GM19193 (cell line): ENCODE data around the gene RNASE13.

Source experiments
- POLR2A ChIP-seq: IDR thresholded peaks from 4 replicates; pipeline ENCODE4 v1.6.1; 2011; ENCODE audit not compliant: insufficient read depth, insufficient read length; ENCODE audit errors: extremely low read depth

Gene RNASE13

GRCh38 chr14:21023174-21023573 lies 11.4 kb downstream of the RNASE13 start:
- no peak for TF ChIP-seq POLR2A

GRCh38 chr14:21022686-21023085 lies 11.9 kb downstream of the RNASE13 start:
- TF ChIP-seq POLR2A = no peak

DNA sequence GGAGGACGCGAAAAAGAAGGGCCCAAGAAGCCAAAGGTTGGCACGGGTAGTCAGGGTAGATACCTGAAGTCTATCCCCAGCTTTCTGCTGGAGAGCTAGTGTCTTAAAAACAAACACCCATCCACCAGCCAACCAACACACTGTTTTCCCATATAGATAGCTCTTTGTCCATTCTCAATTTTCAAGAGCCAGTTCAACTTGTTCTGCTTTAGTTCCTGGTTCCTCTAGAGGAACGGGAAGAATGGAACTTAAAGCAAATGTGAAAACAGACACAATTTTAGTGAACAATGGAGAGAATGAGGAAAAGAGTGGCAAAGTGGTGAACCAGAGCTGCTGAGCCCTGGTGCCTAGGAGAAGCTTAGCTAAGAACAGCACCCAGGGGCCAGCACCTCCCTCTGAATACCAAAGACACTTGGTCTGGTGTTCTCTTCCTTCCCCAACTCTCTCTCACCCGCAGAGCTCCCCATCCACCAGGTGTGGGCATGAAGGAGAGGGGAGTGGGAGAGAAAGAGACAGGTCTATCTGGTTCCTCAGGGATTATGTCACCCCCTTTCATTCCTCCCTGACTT lies 13.5 kb downstream of the RNASE13 start:
- no peak for TF ChIP-seq POLR2A

- no peak for TF ChIP-seq POLR2A
Measured at GRCh38 chr14:21019366-21019765, 15.2 kb downstream of the RNASE13 start.

GRCh38 chr14:21018781-21019180 lies 15.8 kb downstream of the RNASE13 start:
- TF ChIP-seq POLR2A = no peak

DNA sequence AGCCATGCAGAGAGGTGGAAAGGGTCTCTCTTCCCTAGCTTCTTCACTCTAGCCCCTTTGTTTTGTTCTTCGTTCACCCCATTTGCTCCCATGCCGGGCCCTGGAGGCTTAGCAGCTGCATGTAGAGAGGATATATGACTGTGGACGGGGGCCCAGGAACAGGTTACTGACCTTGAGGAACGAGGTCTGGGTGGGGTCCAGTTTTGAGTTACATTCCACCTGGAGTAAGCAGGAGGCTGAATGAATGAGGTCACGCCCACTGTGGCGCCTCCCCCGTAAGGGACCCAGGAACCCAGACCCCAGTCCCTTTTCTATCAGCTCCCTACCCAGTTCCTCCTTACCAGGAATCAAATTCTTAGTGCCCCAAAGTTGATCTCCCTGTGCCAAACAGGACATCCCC lies 16.3 kb downstream of the RNASE13 start:
- TF ChIP-seq POLR2A = no peak

GRCh38 chr14:21017528-21018245 lies 16.9 kb downstream of the RNASE13 start:
- no peak for TF ChIP-seq POLR2A

- no peak for TF ChIP-seq POLR2A
Measured at GRCh38 chr14:21016413-21017190, 18.0 kb downstream of the RNASE13 start.

DNA sequence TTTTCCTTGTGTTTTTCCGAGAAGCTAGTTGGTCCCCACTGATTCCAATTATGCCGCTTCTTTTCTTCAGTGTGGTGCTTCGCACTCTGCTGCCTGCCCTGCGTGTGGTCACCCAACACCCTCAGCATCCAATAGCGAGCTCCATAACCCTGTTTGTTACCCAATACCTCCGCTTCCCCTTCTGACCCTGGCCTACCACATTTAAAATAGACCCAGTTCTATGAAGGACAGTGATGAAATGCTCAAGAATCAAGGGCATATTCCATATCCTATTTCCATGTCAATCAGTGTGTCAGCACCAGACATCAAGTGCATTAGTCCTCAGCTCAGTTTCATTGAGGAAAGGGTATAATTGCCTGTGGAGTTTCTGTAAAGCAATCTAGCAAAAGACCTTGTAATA lies 19.3 kb downstream of the RNASE13 start:
- TF ChIP-seq POLR2A = no peak

- no peak for TF ChIP-seq POLR2A
Measured at GRCh38 chr14:21014761-21015190, 19.8 kb downstream of the RNASE13 start.

- no peak for TF ChIP-seq POLR2A
Measured at GRCh38 chr14:21011136-21011535, 23.5 kb downstream of the RNASE13 start.

DNA sequence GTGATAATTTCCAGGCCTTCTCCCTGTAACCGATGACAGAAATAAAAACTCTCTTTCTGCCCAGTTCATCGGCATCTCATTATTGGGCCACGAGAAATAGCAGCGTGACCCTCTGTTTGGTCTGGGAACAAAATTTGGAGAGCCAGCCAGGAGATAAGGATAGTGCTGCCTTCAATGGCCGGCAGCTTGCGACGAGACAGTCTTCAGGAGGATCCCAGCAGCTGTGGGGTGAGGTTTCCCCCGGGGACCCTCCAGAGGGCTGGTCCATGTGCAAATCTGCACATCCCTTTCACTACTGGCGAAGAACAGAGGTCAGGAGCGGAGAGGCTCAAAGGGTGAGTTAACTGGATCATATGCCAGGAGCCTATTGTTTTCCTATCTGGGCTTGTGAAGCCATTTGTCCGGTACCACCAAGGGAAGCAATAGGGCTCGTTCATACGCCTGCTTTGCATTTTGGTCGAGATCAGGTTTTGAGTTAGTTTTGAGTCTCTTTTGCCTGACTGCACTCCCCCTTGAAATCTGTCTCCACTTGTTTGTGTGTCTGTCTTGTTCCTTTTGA lies 30.7 kb downstream of the RNASE13 start:
- no peak for TF ChIP-seq POLR2A

DNA sequence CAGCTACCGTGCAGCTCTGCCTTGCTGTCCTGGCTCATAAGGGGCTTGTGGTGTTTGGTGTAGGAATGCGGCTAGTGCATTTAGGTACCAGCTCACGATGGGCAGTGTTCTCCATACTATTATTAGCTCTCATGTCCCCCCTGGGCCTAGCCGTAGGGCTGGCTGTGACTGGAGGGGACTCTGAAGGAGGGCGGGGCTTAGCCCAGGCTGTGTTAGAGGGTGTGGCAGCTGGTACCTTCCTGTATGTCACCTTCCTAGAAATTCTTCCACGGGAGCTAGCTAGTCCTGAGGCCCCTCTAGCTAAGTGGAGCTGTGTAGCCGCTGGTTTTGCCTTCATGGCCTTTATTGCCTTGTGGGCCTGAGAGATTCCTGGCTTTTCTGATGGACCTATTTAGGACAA lies 33.4 kb downstream of the RNASE13 start:
- TF ChIP-seq POLR2A = no peak

- TF ChIP-seq POLR2A = no peak
Measured at GRCh38 chr14:20999591-20999990, 35.0 kb downstream of the RNASE13 start.

- no peak for TF ChIP-seq POLR2A
Measured at GRCh38 chr14:20998674-20999366, 35.8 kb downstream of the RNASE13 start, which contains the start of gene SLC39A2. TSS of gene SLC39A2 (plus strand) at chr14:20999293. CDS start at chr14:20999447, 154 bp downstream.

GRCh38 chr14:20998139-20998538 lies 36.5 kb downstream of the RNASE13 start:
- no peak for TF ChIP-seq POLR2A

DNA sequence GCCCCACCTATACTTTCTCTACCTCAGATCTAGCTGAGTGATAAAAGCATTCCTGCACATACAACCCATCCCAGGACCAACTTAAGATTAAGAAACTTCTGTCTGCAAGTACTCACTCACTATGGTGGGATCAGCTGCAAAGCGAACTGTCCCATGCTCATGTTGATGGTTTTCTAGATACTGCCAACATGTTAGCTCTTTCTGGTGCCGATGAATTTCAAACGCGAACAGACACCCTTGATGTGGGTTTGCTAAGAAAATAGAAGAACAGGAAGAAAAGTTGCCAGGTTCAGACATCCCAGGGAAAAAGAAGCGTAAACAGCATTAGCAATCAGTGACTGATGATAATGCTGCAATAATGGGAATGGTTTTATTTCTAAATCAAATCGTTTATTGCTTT lies 37.0 kb downstream of the RNASE13 start:
- no peak for TF ChIP-seq POLR2A
